Colonic mucosa (tissue), 4 donors: ENCODE results near the gene DTNB. TPM values are rescaled to one million over a fixed set of nuclear protein-coding genes. Genes with fewer than 3 reads are reported as not detected.

ENCODE experiments used
- DNase-seq: peaks from one replicate; pipeline ENCODE4 v3.0.0-alpha.2; 2020
- H3K27ac ChIP-seq: fragments of 200-600 bp; one replicate; pipeline ENCODE4 v1.8.0; 2021
- H3K27me3 ChIP-seq: fragments of 200-600 bp; one replicate; pipeline ENCODE4 v1.8.0; 2021
- H3K36me3 ChIP-seq: fragments of 200-600 bp; one replicate; pipeline ENCODE4 v1.8.0; 2021
- H3K4me1 ChIP-seq: fragments of 200-600 bp; one replicate; pipeline ENCODE4 v1.8.0; 2021; ENCODE audit warnings: mild to moderate bottlenecking
- H3K4me3 ChIP-seq: fragments of 200-600 bp; one replicate; pipeline ENCODE4 v1.8.0; 2021
- H3K9ac ChIP-seq, 2 donors: one replicate each; pipeline ENCODE4 v1.7.0; 2013; ENCODE audit warnings: control low read depth in 2 of 2, low read depth in 2 of 2, low read length in 2 of 2
- H3K9me3 ChIP-seq: fragments of 200-600 bp; one replicate; pipeline ENCODE4 v1.8.0; 2021
- intact Hi-C: fragments of 100-400 bp; cut with DNase I; formaldehyde crosslinking; loops from one replicate; pipeline ENCODE4 v1.14.1; 2022
- total RNA-seq, 2 donors: library from RNA; stranded (reverse); fragmentation: NEBNext Ultra II Directional in 1 of 2; extraction: Animal tissue kit (Norgen Biotek cat#: 25700) in 1 of 2; gene quantifications; one replicate each; pipeline ENCODE4 v1.2.1, GENCODE V29; 2021
- TF ChIP-seq, protein P1 (sequence below): fragments of 200-600 bp; IDR thresholded peaks from one replicate; pipeline ENCODE4 v1.8.0; 2022; ENCODE audit warnings: antibody characterized with exemption, mild to moderate bottlenecking
- donor health status: healthy.
- donor health status: DM: no; HTN: no; CAD: no.
- donor health status: DM: no; HTN: no; CAD: no.

The DTNB gene
- total RNA-seq, 2 donors from 2014 or later = 5.2 to 9.3 TPM

DNA sequence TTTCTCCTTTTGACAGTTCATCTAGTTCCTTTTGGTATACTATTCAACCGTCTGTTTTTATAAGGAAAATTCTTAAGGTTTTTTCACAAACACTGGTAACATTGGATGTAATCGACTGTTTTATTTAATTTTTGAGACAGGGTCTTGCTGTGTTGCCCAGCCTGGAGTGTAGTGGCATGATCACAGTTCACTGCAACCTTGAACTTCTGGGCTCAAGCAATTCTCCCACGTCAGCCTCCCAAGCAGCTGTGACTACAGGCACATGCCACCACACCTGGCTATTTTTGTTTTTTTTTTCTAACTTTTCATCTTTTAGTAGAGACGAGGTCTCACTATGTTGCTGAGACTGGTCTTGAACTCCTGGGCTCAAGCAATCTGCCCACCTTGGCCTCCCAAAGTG lies 227.3 kb downstream of the DTNB start:
- Histone ChIP-seq H3K9me3 (no peaks in the 10 kb centered on the region), H3K27ac (no peak overlapping the region), H3K4me3 (no peak overlapping the region), H3K9ac (no peak overlapping the region), H3K36me3 (no peaks in the 10 kb centered on the region), H3K27me3 (no peaks in the 10 kb centered on the region), H3K4me1 (no peaks in the 10 kb centered on the region)
- no peak for DNase-seq
- TF ChIP-seq, protein P1, sequence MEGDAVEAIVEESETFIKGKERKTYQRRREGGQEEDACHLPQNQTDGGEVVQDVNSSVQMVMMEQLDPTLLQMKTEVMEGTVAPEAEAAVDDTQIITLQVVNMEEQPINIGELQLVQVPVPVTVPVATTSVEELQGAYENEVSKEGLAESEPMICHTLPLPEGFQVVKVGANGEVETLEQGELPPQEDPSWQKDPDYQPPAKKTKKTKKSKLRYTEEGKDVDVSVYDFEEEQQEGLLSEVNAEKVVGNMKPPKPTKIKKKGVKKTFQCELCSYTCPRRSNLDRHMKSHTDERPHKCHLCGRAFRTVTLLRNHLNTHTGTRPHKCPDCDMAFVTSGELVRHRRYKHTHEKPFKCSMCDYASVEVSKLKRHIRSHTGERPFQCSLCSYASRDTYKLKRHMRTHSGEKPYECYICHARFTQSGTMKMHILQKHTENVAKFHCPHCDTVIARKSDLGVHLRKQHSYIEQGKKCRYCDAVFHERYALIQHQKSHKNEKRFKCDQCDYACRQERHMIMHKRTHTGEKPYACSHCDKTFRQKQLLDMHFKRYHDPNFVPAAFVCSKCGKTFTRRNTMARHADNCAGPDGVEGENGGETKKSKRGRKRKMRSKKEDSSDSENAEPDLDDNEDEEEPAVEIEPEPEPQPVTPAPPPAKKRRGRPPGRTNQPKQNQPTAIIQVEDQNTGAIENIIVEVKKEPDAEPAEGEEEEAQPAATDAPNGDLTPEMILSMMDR = no peak
- intact Hi-C loops = no loop called here

DNA sequence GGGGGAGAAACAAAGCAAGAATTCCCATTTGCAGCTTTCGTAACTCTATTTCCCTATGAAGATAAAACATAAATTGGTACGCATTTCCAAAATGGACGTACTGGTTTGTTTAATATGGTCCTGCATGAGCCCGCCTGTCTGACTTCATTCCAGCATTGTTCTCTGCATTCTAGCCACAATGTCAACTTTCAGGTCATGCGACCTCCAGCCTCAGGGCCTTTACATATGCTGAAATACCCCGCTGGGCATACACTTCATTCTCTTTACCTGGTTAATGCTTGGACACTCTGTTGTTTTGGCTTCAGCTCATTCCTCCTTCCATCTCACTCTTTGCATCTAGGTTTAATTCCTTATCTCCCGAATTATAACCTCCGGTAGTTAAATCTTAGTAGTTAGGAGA lies 227.9 kb downstream of the DTNB start:
- H3K4me1 ChIP-seq = no peaks in the 10 kb centered on the region
- H3K36me3 ChIP-seq = no peaks in the 10 kb centered on the region
- no peak overlapping the region for H3K9ac ChIP-seq
- H3K4me3 ChIP-seq = no peak overlapping the region
- no peaks in the 10 kb centered on the region for H3K9me3 ChIP-seq
- H3K27me3 ChIP-seq = no peaks in the 10 kb centered on the region
- TF ChIP-seq, protein P1 = no peak
- no peak for DNase-seq
- H3K27ac ChIP-seq = no peak overlapping the region
- intact Hi-C loops = no loop called here

DNA sequence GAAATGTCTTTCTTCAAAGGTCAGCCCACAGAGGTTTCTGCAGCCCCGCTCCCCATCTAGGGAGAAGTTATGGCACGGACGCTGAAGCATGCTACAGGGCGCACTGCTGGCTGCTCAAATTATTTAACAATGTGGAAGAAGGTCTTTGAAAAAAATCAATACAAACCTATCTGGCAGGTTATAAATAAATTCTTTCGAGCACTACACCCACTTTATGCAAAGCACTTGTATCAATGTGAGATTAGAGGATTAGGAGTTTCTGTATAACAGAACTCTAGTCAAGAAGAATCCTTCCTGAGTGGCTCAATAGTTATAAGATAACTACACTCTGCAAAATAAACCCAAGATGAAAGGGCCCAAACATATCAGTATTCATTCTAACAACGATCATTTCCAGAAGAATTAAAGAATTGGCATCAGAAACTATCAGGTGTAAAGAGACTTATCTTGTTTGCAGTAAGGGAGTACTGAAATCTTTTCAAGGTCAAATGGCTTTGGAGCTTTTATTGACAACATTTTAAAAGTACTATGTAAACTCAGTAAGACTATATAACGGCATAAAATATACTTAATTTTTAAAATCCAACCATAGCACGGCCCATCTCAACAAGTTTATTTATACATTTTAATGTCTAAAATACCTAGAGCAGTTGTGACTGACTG lies 228.6 kb downstream of the DTNB start:
- H3K9me3 ChIP-seq = no peaks in the 10 kb centered on the region
- no peaks in the 10 kb centered on the region for H3K27me3 ChIP-seq
- no peak overlapping the region for H3K9ac ChIP-seq
- no peaks in the 10 kb centered on the region for H3K36me3 ChIP-seq
- DNase-seq = no peak
- TF ChIP-seq, protein P1 = no peak
- intact Hi-C loops = no loop called here
- H3K27ac ChIP-seq = no peak overlapping the region
- no peak overlapping the region for H3K4me3 ChIP-seq
- H3K4me1 ChIP-seq = no peaks in the 10 kb centered on the region

DNA sequence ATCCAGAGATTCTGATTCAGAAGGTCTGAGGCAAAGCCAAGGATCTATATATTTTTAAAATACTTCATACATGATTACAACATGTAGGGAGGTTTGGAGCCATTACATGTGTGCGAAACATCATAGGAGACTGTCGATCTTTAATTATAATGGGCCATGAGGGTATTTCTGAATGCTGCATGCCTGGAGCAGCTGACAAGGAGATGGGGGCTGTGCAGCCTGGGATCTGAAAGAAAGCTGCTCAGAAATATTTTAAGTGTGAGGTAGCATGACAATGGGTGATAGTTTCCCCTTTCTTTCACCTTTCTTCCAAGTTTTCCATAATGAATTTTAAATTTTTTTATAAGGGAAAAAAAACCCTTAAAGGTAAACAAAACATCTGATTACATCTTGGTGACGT lies 229.6 kb downstream of the DTNB start:
- Histone ChIP-seq H3K9ac (no peak overlapping the region), H3K9me3 (no peaks in the 10 kb centered on the region), H3K27me3 (no peaks in the 10 kb centered on the region), H3K36me3 (no peaks in the 10 kb centered on the region), H3K27ac (no peak overlapping the region), H3K4me1 (no peaks in the 10 kb centered on the region), H3K4me3 (no peak overlapping the region)
- DNase-seq = no peak
- TF ChIP-seq, protein P1 = no peak
- intact Hi-C loops = no loop called here

DNA sequence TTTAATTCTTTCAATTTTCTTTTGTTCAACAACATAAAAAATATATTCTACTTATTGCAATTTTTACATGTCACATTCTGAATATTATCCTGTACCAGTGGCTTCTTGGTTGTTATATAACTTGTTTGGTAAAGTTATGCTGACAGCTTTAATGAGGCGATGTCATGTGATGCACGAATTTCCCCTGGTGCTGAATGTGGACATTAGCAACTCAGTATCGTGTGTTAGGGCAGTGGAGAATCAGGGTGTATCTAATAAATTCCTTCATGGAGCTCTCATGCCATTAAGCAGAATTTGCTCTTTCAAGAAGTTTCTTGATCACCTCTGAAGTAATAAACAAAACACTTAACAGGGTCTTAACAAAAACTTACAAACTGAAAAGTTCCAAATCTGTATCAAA lies 232.0 kb downstream of the DTNB start:
- intact Hi-C loops = no loop called here
- Histone ChIP-seq H3K36me3 (no peaks in the 10 kb centered on the region), H3K9me3 (no peaks in the 10 kb centered on the region), H3K4me3 (no peak overlapping the region), H3K27me3 (no peaks in the 10 kb centered on the region), H3K9ac (no peak overlapping the region), H3K4me1 (no peaks in the 10 kb centered on the region), H3K27ac (no peak overlapping the region)
- DNase-seq = no peak
- TF ChIP-seq, protein P1 = no peak
